ENCODE measurements around the gene KLHL13.

DNA sequence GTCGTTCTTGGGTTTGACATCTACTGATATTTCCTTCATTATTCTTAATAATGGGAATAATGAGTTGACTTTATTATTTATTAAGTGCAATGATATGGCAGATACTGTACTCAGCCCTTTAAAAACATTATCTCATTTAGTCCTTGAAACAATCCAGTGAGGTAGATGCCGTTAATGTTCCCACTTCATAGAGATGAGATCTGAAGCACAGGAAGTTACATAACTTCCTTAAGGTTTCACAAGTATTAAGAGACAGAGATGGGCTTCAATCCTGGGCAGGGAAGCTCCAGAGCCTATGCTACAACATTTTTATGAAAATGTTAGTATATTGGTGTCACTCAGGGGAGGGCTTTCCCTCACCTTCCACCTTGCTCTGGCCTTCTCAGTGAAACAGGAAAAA is 9.7 kb upstream of the KLHL13 start:
- TF ChIP-seq CTCF (IDR thresholded peaks at IDR 0.05): no peak
- no peak for TF ChIP-seq EP300 (IDR thresholded peaks at IDR 0.05)
- no peak for TF ChIP-seq POLR2A (IDR thresholded peaks at IDR 0.05)
